ENCODE results near the gene FNDC8.
A peak's percentile ranks its signal among the peaks of the same experiment; 100 is the strongest.
"Not testable (repeated sequence)": the region's sequence is repeated elsewhere in the genome, so short reads cannot be mapped to it uniquely, and the experiment has no call there.

FNDC8 gene

GRCh38 chr17:35142467-35142796 lies 21.0 kb downstream of the FNDC8 start:
- no peak for DNase-seq (ENCODE audit: low read depth, low spot score)

- no peak for DNase-seq (ENCODE audit: low read depth, low spot score)
Observed at GRCh38 chr17:35144840-35145239, 23.4 kb downstream of the FNDC8 start.

GRCh38 chr17:35146214-35146833 lies 24.9 kb downstream of the FNDC8 start:
- DNase-seq (ENCODE audit: low read depth, low spot score), result no peak

- DNase-seq (ENCODE audit: low read depth, low spot score), result no peak
Observed at GRCh38 chr17:35147375-35147905, 26.0 kb downstream of the FNDC8 start, which contains the start of gene UNC45B. UNC45B (plus strand) TSS chr17:35147817; CDS start chr17:35148264, 447 bp downstream.

- no peak for DNase-seq (ENCODE audit: low read depth, low spot score)
Observed at GRCh38 chr17:35148144-35148543, 26.7 kb downstream of the FNDC8 start.

- DNase-seq (ENCODE audit: low read depth, low spot score), result no peak
Observed at GRCh38 chr17:35149941-35150340, 28.5 kb downstream of the FNDC8 start.

GRCh38 chr17:35151080-35151479 lies 29.7 kb downstream of the FNDC8 start:
- not testable (repeated sequence) for DNase-seq (ENCODE audit: low read depth, low spot score)

- DNase-seq (ENCODE audit: low read depth, low spot score), result no peak
Observed at GRCh38 chr17:35152421-35153140, 31.2 kb downstream of the FNDC8 start.

GRCh38 chr17:35154196-35155165 lies 33.1 kb downstream of the FNDC8 start:
- DNase-seq (ENCODE audit: low read depth, low spot score), result no peak

- DNase-seq (ENCODE audit: low read depth, low spot score), result no peak
Observed at GRCh38 chr17:35155246-35155645, 33.8 kb downstream of the FNDC8 start.

GRCh38 chr17:35159940-35160339 lies 38.5 kb downstream of the FNDC8 start:
- DNase-seq (ENCODE audit: low read depth, low spot score), result no peak

GRCh38 chr17:35160354-35161201 lies 39.2 kb downstream of the FNDC8 start:
- DNase-seq (ENCODE audit: low read depth, low spot score), result peak; percentile 14

GRCh38 chr17:35161281-35161761 lies 39.9 kb downstream of the FNDC8 start:
- no peak for DNase-seq (ENCODE audit: low read depth, low spot score)

- DNase-seq (ENCODE audit: low read depth, low spot score), result no peak
Observed at GRCh38 chr17:35162755-35163154, 41.3 kb downstream of the FNDC8 start.

- no peak for DNase-seq (ENCODE audit: low read depth, low spot score)
Observed at GRCh38 chr17:35163886-35164285, 42.5 kb downstream of the FNDC8 start.

GRCh38 chr17:35164716-35165115 lies 43.3 kb downstream of the FNDC8 start:
- DNase-seq (ENCODE audit: low read depth, low spot score), result no peak

GRCh38 chr17:35166526-35166925 lies 45.1 kb downstream of the FNDC8 start:
- no peak for DNase-seq (ENCODE audit: low read depth, low spot score)

- no peak for DNase-seq (ENCODE audit: low read depth, low spot score)
Observed at GRCh38 chr17:35167046-35167445, 45.6 kb downstream of the FNDC8 start.

- DNase-seq (ENCODE audit: low read depth, low spot score), result no peak
Observed at GRCh38 chr17:35167666-35168065, 46.3 kb downstream of the FNDC8 start.

GRCh38 chr17:35169835-35170363 lies 48.5 kb downstream of the FNDC8 start:
- no peak for DNase-seq (ENCODE audit: low read depth, low spot score)

Data from activated naive CD8-positive, alpha-beta T cell treated with anti-CD3 and anti-CD28 coated beads, Interleukin-2, amount 50 U/mL, for 16 hours (primary cell).